Neural cell (in vitro differentiated cells): ENCODE measurements around the gene PPP1CA. TPM values are rescaled to one million over a fixed set of nuclear protein-coding genes. Genes with fewer than 3 reads are reported as not detected.
A peak's percentile ranks its signal among the peaks of the same experiment; 100 is the strongest.

Experiments
- H2AFZ ChIP-seq: fragments of 200-600, 300-800 bp; sonication (generic), shearing (Covaris generic); 2 replicates; pipeline ENCODE4 v1.6.0; 2014; ENCODE audit warnings: low read depth, mild to moderate bottlenecking, antibody characterized with exemption, low read length, moderate library complexity
- H3F3A ChIP-seq: fragments of 200-600 bp; shearing (Covaris generic); 2 replicates; pipeline ENCODE4 v1.6.1; 2016; ENCODE audit warnings: mild to moderate bottlenecking, moderate library complexity, mixed read lengths, antibody characterized with exemption, low read length; ENCODE audit not compliant: insufficient read depth, poor library complexity, severe bottlenecking
- H3K27ac ChIP-seq: fragments of 200-600, 300-800 bp; sonication (generic), shearing (Covaris generic); 2 replicates; pipeline ENCODE4 v1.5.1; 2014; ENCODE audit warnings: mild to moderate bottlenecking, low read length, moderate library complexity
- H3K27me3 ChIP-seq: fragments of 300-800, 200-600 bp; sonication (generic), shearing (Covaris generic); 2 replicates; pipeline ENCODE4 v1.6.0; 2014; ENCODE audit warnings: mild to moderate bottlenecking, low read depth, low read length, moderate library complexity; ENCODE audit not compliant: insufficient read depth
- H3K36me3 ChIP-seq: fragments of 300-800, 200-600 bp; sonication (generic), shearing (Covaris generic); 2 replicates; pipeline ENCODE4 v1.5.1; 2014; ENCODE audit warnings: mild to moderate bottlenecking, antibody characterized with exemption, low read length, moderate library complexity; ENCODE audit not compliant: insufficient read depth
- H3K4me2 ChIP-seq: fragments of 300-800, 200-600 bp; sonication (generic), shearing (Covaris generic); 2 replicates; pipeline ENCODE4 v1.6.0; 2014; ENCODE audit warnings: mild to moderate bottlenecking, low read length
- H3K4me3 ChIP-seq: fragments of 300-800, 200-600 bp; sonication (generic), shearing (Covaris generic); 2 replicates; pipeline ENCODE4 v1.5.1; 2014; ENCODE audit warnings: mild to moderate bottlenecking, low read length, moderate library complexity
- H3K79me2 ChIP-seq: fragments of 200-600 bp; shearing (Covaris generic); replicated peaks from 2 replicates; pipeline ENCODE4 v1.6.0; 2014; ENCODE audit warnings: mild to moderate bottlenecking, low read length, moderate library complexity; ENCODE audit not compliant: insufficient read depth
- H3K9ac ChIP-seq: fragments of 300-800, 200-600 bp; sonication (generic), shearing (Covaris generic); 2 replicates; pipeline ENCODE4 v1.6.1; 2016; ENCODE audit warnings: mild to moderate bottlenecking, low read length, mixed read lengths
- H3K9me2 ChIP-seq: fragments of 200-600 bp; shearing (Covaris generic); 2 replicates; pipeline ENCODE4 v1.6.1; 2016; ENCODE audit warnings: mild to moderate bottlenecking, low read length, mixed read lengths; ENCODE audit not compliant: insufficient read depth
- H3K9me3 ChIP-seq: fragments of 200-600, 300-800 bp; sonication (generic), shearing (Covaris generic); 2 replicates; pipeline ENCODE4 v1.6.1; 2016; ENCODE audit warnings: mild to moderate bottlenecking, mixed run types, low read length, moderate library complexity, mixed read lengths
- H4K20me1 ChIP-seq: fragments of 200-600 bp; shearing (Covaris generic); 2 replicates; pipeline ENCODE4 v1.6.1; 2016; ENCODE audit warnings: mild to moderate bottlenecking, mixed run types; ENCODE audit not compliant: insufficient read depth
- EP300 ChIP-seq: fragments of 450-650 bp; conservative IDR thresholded peaks from 2 replicates; pipeline ENCODE4 v1.6.1; 2014; ENCODE audit warnings: antibody characterized with exemption, mild to moderate bottlenecking, moderate library complexity; ENCODE audit not compliant: poor library complexity, severe bottlenecking
- EZH2 ChIP-seq: fragments of 200-600, 300-800 bp; shearing (Covaris generic), sonication (generic); IDR thresholded peaks from 2 replicates; pipeline ENCODE4 v1.6.1; 2014; ENCODE audit warnings: antibody characterized with exemption, low read length, borderline replicate concordance, mild to moderate bottlenecking; ENCODE audit not compliant: insufficient read depth, poor library complexity, severe bottlenecking
- MXI1 ChIP-seq: fragments of 450-650 bp; conservative IDR thresholded peaks from 2 replicates; pipeline ENCODE4 v1.6.1; 2014; ENCODE audit warnings: antibody characterized with exemption, mild to moderate bottlenecking; ENCODE audit not compliant: poor library complexity, severe bottlenecking
- POLR2AphosphoS5 ChIP-seq: IDR thresholded peaks from 2 replicates; pipeline ENCODE4 v1.6.1; 2012
- RAD21 ChIP-seq: fragments of 450-650 bp; conservative IDR thresholded peaks from 2 replicates; pipeline ENCODE4 v1.6.1; 2014; ENCODE audit warnings: antibody characterized with exemption, mild to moderate bottlenecking, moderate library complexity
- SMC3 ChIP-seq: fragments of 450-650 bp; conservative IDR thresholded peaks from 2 replicates; pipeline ENCODE4 v1.6.1; 2014; ENCODE audit warnings: antibody characterized with exemption, mild to moderate bottlenecking, moderate library complexity; ENCODE audit not compliant: poor library complexity
- TAF1 ChIP-seq: IDR thresholded peaks from 2 replicates; pipeline ENCODE4 v1.6.1; 2012; ENCODE audit warnings: low read depth
- polyA plus RNA-seq: library from polyadenylated mRNA; depleted of rRNA; stranded (reverse); fragments of >200 nt; gene quantifications from 2 replicates; pipeline ENCODE4 v1.2.3, GENCODE V29; 2014
- TF ChIP-seq, protein P1 (sequence below): fragments of 450-650 bp; IDR thresholded peaks from 2 replicates; pipeline ENCODE4 v1.5.1; 2014; ENCODE audit warnings: antibody characterized with exemption, mild to moderate bottlenecking, moderate library complexity; ENCODE audit not compliant: poor library complexity, severe bottlenecking
- TF ChIP-seq, protein P2 (sequence below): IDR thresholded peaks from 2 replicates; pipeline ENCODE4 v1.6.1; 2012; ENCODE audit warnings: borderline replicate concordance

The PPP1CA gene
- polyA plus RNA-seq, 1 donor from 2014 or later, result 106 TPM

DNA sequence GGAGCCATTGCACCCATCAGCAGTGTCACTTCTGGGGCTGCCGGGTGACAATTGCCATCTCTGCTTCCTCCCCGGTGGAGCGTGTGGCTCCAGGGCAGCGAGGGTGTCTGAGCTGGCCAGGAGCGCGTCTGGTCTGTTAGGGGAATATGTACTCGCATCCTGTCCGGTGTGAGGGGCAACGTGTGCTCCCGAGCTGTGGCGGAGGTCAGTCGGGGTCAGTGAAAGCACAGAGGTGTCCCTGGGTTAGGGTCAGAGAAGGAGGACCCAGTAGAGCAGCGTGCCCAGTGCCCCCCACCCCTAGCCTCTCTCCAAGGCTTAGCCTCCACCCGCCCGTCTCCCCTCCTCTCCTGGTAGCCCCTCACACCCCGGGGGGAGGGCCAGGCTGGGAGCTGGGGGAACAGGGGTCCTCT lies 29.7 kb downstream of the PPP1CA start:
- no peak overlapping the region for H3K27ac ChIP-seq
- H2AFZ ChIP-seq, result no peak overlapping the region
- H4K20me1 ChIP-seq, result no peaks in the 10 kb centered on the region
- no peaks in the 10 kb centered on the region for H3K9me2 ChIP-seq
- no peaks in the 10 kb centered on the region for H3K9me3 ChIP-seq
- no peak overlapping the region for H3K4me2 ChIP-seq
- no peaks in the 10 kb centered on the region for H3K36me3 ChIP-seq
- peaks cover 42% of the 10 kb centered on the region for H3K27me3 ChIP-seq
- no peak overlapping the region for H3K9ac ChIP-seq
- H3K79me2 ChIP-seq, result no peaks in the 10 kb centered on the region
- no peak for TF ChIP-seq EZH2
- no peak for TF ChIP-seq POLR2AphosphoS5
- TF ChIP-seq RAD21, result no peak
- TF ChIP-seq MXI1, result no peak
- TF ChIP-seq, protein P1, sequence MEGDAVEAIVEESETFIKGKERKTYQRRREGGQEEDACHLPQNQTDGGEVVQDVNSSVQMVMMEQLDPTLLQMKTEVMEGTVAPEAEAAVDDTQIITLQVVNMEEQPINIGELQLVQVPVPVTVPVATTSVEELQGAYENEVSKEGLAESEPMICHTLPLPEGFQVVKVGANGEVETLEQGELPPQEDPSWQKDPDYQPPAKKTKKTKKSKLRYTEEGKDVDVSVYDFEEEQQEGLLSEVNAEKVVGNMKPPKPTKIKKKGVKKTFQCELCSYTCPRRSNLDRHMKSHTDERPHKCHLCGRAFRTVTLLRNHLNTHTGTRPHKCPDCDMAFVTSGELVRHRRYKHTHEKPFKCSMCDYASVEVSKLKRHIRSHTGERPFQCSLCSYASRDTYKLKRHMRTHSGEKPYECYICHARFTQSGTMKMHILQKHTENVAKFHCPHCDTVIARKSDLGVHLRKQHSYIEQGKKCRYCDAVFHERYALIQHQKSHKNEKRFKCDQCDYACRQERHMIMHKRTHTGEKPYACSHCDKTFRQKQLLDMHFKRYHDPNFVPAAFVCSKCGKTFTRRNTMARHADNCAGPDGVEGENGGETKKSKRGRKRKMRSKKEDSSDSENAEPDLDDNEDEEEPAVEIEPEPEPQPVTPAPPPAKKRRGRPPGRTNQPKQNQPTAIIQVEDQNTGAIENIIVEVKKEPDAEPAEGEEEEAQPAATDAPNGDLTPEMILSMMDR, result no peak
- no peaks in the 10 kb centered on the region for H3F3A ChIP-seq
- H3K4me3 ChIP-seq, result peak overlapping the region; percentile 64

DNA sequence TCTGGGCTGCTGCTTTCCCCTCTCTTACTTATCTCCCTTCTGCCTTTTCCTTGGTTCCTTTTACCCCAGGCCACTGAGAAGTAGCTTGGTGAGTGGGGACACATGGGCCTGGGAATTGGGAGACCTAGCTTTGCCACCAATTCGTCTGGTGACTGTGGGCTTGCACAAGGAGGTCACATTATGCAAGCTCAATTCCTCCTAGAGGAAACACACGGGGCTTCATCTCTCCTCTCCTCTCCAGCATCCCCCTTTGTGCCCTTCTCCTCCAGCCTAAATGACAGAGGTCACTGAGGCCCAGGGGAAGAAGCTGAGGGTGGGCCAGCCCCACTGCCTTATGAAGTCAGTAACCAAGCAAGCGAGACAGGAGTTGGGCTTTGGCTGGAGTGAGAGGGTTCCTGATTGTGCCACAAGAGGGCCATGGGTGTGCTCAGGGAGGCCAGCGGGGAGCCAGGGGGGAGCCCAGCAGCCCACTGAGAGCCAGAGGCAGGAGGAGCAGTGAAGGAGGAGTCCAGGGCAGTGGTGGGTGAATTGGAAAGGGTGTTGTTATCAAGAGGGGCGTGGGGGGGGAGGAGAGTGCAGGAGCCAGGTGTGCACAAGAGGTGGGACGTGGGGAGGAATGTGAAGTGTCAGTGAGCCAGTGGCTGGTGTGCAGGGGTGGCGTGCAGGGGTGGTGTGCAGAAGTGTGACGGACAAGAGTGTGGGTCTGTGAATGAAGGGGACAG lies 30.3 kb downstream of the PPP1CA start:
- Histone ChIP-seq H3K4me2 (no peak overlapping the region), H3F3A (no peaks in the 10 kb centered on the region), H2AFZ (no peak overlapping the region), H3K9me3 (no peaks in the 10 kb centered on the region), H3K36me3 (no peaks in the 10 kb centered on the region), H3K9ac (no peak overlapping the region), H3K9me2 (no peaks in the 10 kb centered on the region), H3K4me3 (no peak overlapping the region), H3K27me3 (peaks cover 39% of the 10 kb centered on the region), H3K79me2 (no peaks in the 10 kb centered on the region), H3K27ac (no peak overlapping the region), H4K20me1 (no peaks in the 10 kb centered on the region)
- TF ChIP-seq, protein P1, result peak; percentile 34
- TF ChIP-seq EP300, result no peak

DNA sequence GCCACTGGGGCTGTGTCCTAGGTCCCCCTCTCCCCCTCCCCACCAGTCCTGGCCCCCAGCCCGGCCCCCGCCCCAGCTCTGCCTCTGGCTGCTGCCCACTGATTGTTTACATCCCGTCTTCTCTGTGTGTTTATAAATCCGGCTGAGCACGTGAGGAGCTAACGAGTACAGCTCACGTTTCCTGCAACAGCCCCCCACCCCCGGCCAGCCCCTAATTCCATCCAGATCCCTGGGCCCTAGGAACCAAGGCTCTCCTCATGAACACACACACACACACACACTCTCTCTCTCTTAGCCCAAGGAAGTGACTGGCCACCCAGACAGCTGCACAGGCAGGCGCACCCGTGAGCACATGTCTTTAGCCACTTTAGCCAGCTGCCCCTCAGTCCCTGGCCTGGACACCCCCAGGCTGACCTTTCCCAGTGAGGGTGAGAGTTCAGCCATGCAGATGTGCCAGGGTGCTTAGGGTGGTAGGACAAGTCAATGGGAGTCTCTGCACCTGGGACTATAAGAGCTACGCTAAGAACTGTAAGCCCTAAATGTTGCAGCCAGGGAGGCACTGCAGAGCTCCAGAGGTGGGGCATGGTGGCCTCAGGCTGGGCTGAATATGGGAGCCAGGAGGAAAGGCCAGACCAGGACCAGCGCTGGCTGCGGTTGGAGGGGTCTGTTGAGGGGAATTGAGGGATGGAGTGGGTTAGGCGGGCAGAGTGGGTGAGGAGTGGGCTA lies 31.1 kb downstream of the PPP1CA start:
- no peaks in the 10 kb centered on the region for H3F3A ChIP-seq
- H3K4me2 ChIP-seq, result no peak overlapping the region
- H3K27me3 ChIP-seq, result peaks cover 31% of the 10 kb centered on the region
- no peaks in the 10 kb centered on the region for H3K9me2 ChIP-seq
- TF ChIP-seq, protein P1, result no peak
- no peak for TF ChIP-seq TAF1
- TF ChIP-seq EP300, result no peak
- TF ChIP-seq POLR2AphosphoS5, result no peak
- no peak for TF ChIP-seq RAD21
- TF ChIP-seq, protein P2, sequence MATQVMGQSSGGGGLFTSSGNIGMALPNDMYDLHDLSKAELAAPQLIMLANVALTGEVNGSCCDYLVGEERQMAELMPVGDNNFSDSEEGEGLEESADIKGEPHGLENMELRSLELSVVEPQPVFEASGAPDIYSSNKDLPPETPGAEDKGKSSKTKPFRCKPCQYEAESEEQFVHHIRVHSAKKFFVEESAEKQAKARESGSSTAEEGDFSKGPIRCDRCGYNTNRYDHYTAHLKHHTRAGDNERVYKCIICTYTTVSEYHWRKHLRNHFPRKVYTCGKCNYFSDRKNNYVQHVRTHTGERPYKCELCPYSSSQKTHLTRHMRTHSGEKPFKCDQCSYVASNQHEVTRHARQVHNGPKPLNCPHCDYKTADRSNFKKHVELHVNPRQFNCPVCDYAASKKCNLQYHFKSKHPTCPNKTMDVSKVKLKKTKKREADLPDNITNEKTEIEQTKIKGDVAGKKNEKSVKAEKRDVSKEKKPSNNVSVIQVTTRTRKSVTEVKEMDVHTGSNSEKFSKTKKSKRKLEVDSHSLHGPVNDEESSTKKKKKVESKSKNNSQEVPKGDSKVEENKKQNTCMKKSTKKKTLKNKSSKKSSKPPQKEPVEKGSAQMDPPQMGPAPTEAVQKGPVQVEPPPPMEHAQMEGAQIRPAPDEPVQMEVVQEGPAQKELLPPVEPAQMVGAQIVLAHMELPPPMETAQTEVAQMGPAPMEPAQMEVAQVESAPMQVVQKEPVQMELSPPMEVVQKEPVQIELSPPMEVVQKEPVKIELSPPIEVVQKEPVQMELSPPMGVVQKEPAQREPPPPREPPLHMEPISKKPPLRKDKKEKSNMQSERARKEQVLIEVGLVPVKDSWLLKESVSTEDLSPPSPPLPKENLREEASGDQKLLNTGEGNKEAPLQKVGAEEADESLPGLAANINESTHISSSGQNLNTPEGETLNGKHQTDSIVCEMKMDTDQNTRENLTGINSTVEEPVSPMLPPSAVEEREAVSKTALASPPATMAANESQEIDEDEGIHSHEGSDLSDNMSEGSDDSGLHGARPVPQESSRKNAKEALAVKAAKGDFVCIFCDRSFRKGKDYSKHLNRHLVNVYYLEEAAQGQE, result no peak
- no peak for TF ChIP-seq SMC3
- TF ChIP-seq MXI1, result no peak
- no peaks in the 10 kb centered on the region for H3K36me3 ChIP-seq
- no peak overlapping the region for H3K9ac ChIP-seq
- no peak overlapping the region for H2AFZ ChIP-seq
- H4K20me1 ChIP-seq, result no peaks in the 10 kb centered on the region
- no peaks in the 10 kb centered on the region for H3K9me3 ChIP-seq
- H3K27ac ChIP-seq, result no peak overlapping the region
- no peak overlapping the region for H3K4me3 ChIP-seq
- H3K79me2 ChIP-seq, result no peaks in the 10 kb centered on the region
